Mucosa of rectum (tissue), 2 donors: ENCODE data around the gene ZNF804A.

ENCODE experiments used
- H3K27ac ChIP-seq, 2 donors: one replicate each; pipeline ENCODE4 v1.7.0; 2013; ENCODE audit warnings: inconsistent platforms in 2 of 2, low read depth in 2 of 2, low read length in 2 of 2
- H3K27me3 ChIP-seq, 2 donors: one replicate each; pipeline ENCODE4 v1.7.0; 2013; ENCODE audit warnings: low read length in 2 of 2; ENCODE audit not compliant: control insufficient read depth in 2 of 2, insufficient read depth in 2 of 2
- H3K36me3 ChIP-seq, 2 donors: one replicate each; pipeline ENCODE4 v1.7.0; 2013; ENCODE audit warnings: low read length in 2 of 2; ENCODE audit not compliant: control insufficient read depth in 2 of 2, insufficient read depth in 2 of 2
- H3K4me1 ChIP-seq, 2 donors: one replicate each; pipeline ENCODE4 v1.7.0; 2013; ENCODE audit warnings: low read length in 2 of 2, mild to moderate bottlenecking in 1 of 2; ENCODE audit not compliant: control insufficient read depth in 2 of 2, insufficient read depth in 2 of 2
- H3K4me3 ChIP-seq, 2 donors: one replicate each; pipeline ENCODE4 v1.7.0; 2013; ENCODE audit warnings: low read length in 2 of 2
- H3K9ac ChIP-seq, 2 donors: one replicate each; pipeline ENCODE4 v1.7.0; 2013; ENCODE audit warnings: low read length in 2 of 2, low read depth in 1 of 2, mild to moderate bottlenecking in 1 of 2
- H3K9me3 ChIP-seq, 2 donors: one replicate each; pipeline ENCODE4 v1.7.0; 2013; ENCODE audit warnings: low read length in 2 of 2; ENCODE audit not compliant: control insufficient read depth in 2 of 2
- donor health status: healthy.
- donor health status: Normal muscosa, but diverticular disease.

Gene ZNF804A

GRCh38 chr2:184566716-184567115 lies 31.6 kb upstream of the ZNF804A start:
- Histone ChIP-seq H3K4me1 (no peaks in the 10 kb centered on the region), H3K9me3 (no peaks in the 10 kb centered on the region), H3K36me3 (no peaks in the 10 kb centered on the region), H3K9ac (no peak overlapping the region), H3K27me3 (no peaks in the 10 kb centered on the region), H3K27ac (no peak overlapping the region), H3K4me3 (no peak overlapping the region)

- H3K4me3 ChIP-seq = no peak overlapping the region
Observed at GRCh38 chr2:184577056-184577455, 21.3 kb upstream of the ZNF804A start.

GRCh38 chr2:184577743-184578142 lies 20.6 kb upstream of the ZNF804A start:
- Histone ChIP-seq H3K27me3 (no peaks in the 10 kb centered on the region), H3K9ac (no peak overlapping the region), H3K9me3 (no peaks in the 10 kb centered on the region), H3K27ac (no peak overlapping the region), H3K36me3 (no peaks in the 10 kb centered on the region), H3K4me1 (no peaks in the 10 kb centered on the region), H3K4me3 (no peak overlapping the region)

More at GRCh38 chr2:184577056-184577455, 21.3 kb upstream of the ZNF804A start:
- H3K9me3 ChIP-seq = no peaks in the 10 kb centered on the region
- H3K27ac ChIP-seq = no peak overlapping the region
- H3K9ac ChIP-seq = no peak overlapping the region
- no peaks in the 10 kb centered on the region for H3K36me3 ChIP-seq
- H3K27me3 ChIP-seq = no peaks in the 10 kb centered on the region
- H3K4me1 ChIP-seq = no peaks in the 10 kb centered on the region

GRCh38 chr2:184579226-184579625 lies 19.1 kb upstream of the ZNF804A start:
- H3K4me1 ChIP-seq = no peaks in the 10 kb centered on the region
- H3K9me3 ChIP-seq = no peaks in the 10 kb centered on the region
- H3K9ac ChIP-seq = no peak overlapping the region
- H3K27ac ChIP-seq = no peak overlapping the region
- no peaks in the 10 kb centered on the region for H3K36me3 ChIP-seq
- H3K4me3 ChIP-seq = no peak overlapping the region
- H3K27me3 ChIP-seq = no peaks in the 10 kb centered on the region

GRCh38 chr2:184581391-184581790 lies 16.9 kb upstream of the ZNF804A start:
- Histone ChIP-seq H3K27me3 (no peaks in the 10 kb centered on the region), H3K4me3 (no peak overlapping the region), H3K36me3 (no peaks in the 10 kb centered on the region), H3K4me1 (no peaks in the 10 kb centered on the region), H3K9ac (no peak overlapping the region), H3K9me3 (no peaks in the 10 kb centered on the region), H3K27ac (no peak overlapping the region)

GRCh38 chr2:184589261-184589660 lies 9.1 kb upstream of the ZNF804A start:
- Histone ChIP-seq H3K27me3 (no peaks in the 10 kb centered on the region), H3K36me3 (no peaks in the 10 kb centered on the region), H3K4me1 (no peaks in the 10 kb centered on the region), H3K27ac (no peak overlapping the region), H3K4me3 (no peak overlapping the region), H3K9ac (no peak overlapping the region), H3K9me3 (no peaks in the 10 kb centered on the region)

- Histone ChIP-seq H3K36me3 (no peaks in the 10 kb centered on the region), H3K4me3 (peak overlapping the region; percentile 41 to 68), H3K9ac (no peak overlapping the region), H3K27me3 (peaks cover 9 to 24% of the 10 kb centered on the region in 2 donors), H3K9me3 (no peaks in the 10 kb centered on the region), H3K4me1 (peaks cover 0 to 7% of the 10 kb centered on the region in 2 donors), H3K27ac (no peak overlapping the region)
Observed at GRCh38 chr2:184596819-184597411, 1.4 kb upstream of the ZNF804A start.

GRCh38 chr2:184597571-184597991 lies 748 bp upstream of the ZNF804A start:
- Histone ChIP-seq H3K9ac (no peak overlapping the region), H3K4me3 (peak overlapping the region; percentile 66 to 68), H3K36me3 (no peaks in the 10 kb centered on the region), H3K27me3 (peaks cover 9 to 24% of the 10 kb centered on the region in 2 donors), H3K4me1 (peaks cover 0 to 7% of the 10 kb centered on the region in 2 donors), H3K9me3 (no peaks in the 10 kb centered on the region), H3K27ac (peak overlapping the region in 1 of 2 donors; percentile 41)

GRCh38 chr2:184598002-184598315 lies 370 bp upstream of the ZNF804A start:
- H3K36me3 ChIP-seq = no peaks in the 10 kb centered on the region
- peaks cover 0 to 7% of the 10 kb centered on the region in 2 donors for H3K4me1 ChIP-seq
- no peak overlapping the region for H3K9ac ChIP-seq
- no peaks in the 10 kb centered on the region for H3K9me3 ChIP-seq
- peak overlapping the region in 1 of 2 donors; percentile 41 for H3K27ac ChIP-seq
- H3K27me3 ChIP-seq = peaks cover 9 to 24% of the 10 kb centered on the region in 2 donors
- H3K4me3 ChIP-seq = peak overlapping the region; percentile 66 to 68

- no peaks in the 10 kb centered on the region for H3K36me3 ChIP-seq
- peaks cover 9 to 24% of the 10 kb centered on the region in 2 donors for H3K27me3 ChIP-seq
- H3K27ac ChIP-seq = peak overlapping the region; percentile 10 to 20
- peak overlapping the region; percentile 66 to 68 for H3K4me3 ChIP-seq
- H3K9me3 ChIP-seq = no peaks in the 10 kb centered on the region
- peaks cover 0 to 7% of the 10 kb centered on the region in 2 donors for H3K4me1 ChIP-seq
- H3K9ac ChIP-seq = no peak overlapping the region
Observed at GRCh38 chr2:184599054-184599871, 934 bp downstream of the ZNF804A start.
